Left ventricle myocardium superior (tissue), 1 donor: ENCODE measurements around the gene NHEJ1. TPM values are rescaled to one million over a fixed set of nuclear protein-coding genes. Genes with fewer than 3 reads are reported as not detected.

Source experiments
- ATAC-seq: fragments of 200-7000 bp; cut with Tn5 transposase; one replicate; pipeline ENCODE4 v1.9.1; 2020; ENCODE audit warnings: mild to moderate bottlenecking, moderate library complexity
- DNase-seq: peaks from one replicate; pipeline ENCODE4 v3.0.0-alpha.2; 2020
- intact Hi-C: fragments of 100-400 bp; cut with micrococcal nuclease; formaldehyde crosslinking; loops from one replicate; pipeline ENCODE4 v1.11.0; 2022
- total RNA-seq: library from RNA; stranded (reverse); fragmentation: NEBNext Ultra II Directional; extraction: Animal tissue kit (Norgen Biotek cat#: 25700); gene quantifications from one replicate; pipeline ENCODE4 v1.2.1, GENCODE V29; 2021
- donor health status: DM: no; HTN: yes; CAD: no; lungs with severe emphysema.

NHEJ1 gene
- total RNA-seq, 1 donor from 2014 or later, result 7.0 TPM

- intact Hi-C loops, result no loop called here
- ATAC-seq (no peak), DNase-seq (no peak)
Measured at GRCh38 chr2:219184121-219184520, 23.5 kb upstream of the NHEJ1 start.

- intact Hi-C loops, result no loop called here
- ATAC-seq, result no peak
Measured at GRCh38 chr2:219183151-219183772, 22.6 kb upstream of the NHEJ1 start.

GRCh38 chr2:219182331-219183150 lies 21.9 kb upstream of the NHEJ1 start:
- ATAC-seq, result no peak
- DNase-seq, result no peak
- intact Hi-C loops, result no loop called here

More at GRCh38 chr2:219183151-219183772, 22.6 kb upstream of the NHEJ1 start:
- no peak for DNase-seq

- DNase-seq (no peak), ATAC-seq (no peak)
- intact Hi-C loops, result no loop called here
Measured at GRCh38 chr2:219181531-219181930, 20.9 kb upstream of the NHEJ1 start.

GRCh38 chr2:219180961-219181360 lies 20.3 kb upstream of the NHEJ1 start:
- intact Hi-C loops, result no loop called here
- no peak for ATAC-seq
- no peak for DNase-seq

- no peak for DNase-seq
Measured at GRCh38 chr2:219179601-219180465, 19.2 kb upstream of the NHEJ1 start.

GRCh38 chr2:219178377-219179175 lies 18.0 kb upstream of the NHEJ1 start:
- ATAC-seq (peak; percentile 6), DNase-seq (peak; percentile 80)
- intact Hi-C loops, result no loop called here

More at GRCh38 chr2:219179601-219180465, 19.2 kb upstream of the NHEJ1 start:
- intact Hi-C loops, result no loop called here
- ATAC-seq, result no peak

- intact Hi-C loops, result no loop called here
- peak; percentile 81 for ATAC-seq
Measured at GRCh38 chr2:219177552-219178376, 17.1 kb upstream of the NHEJ1 start, which contains the start of gene RETREG2. TSS of gene RETREG2 (plus strand) at chr2:219178275. CDS start at chr2:219178353, 78 bp downstream.

GRCh38 chr2:219176818-219177551 lies 16.4 kb upstream of the NHEJ1 start, which contains the start of gene CNPPD1:
TSS of gene CNPPD1 (minus strand) at chr2:219176925. CDS start at chr2:219176828, 97 bp downstream.
- ATAC-seq, result peak; percentile 92
- DNase-seq, result peak; percentile 96
- intact Hi-C loops, result no loop called here

More at GRCh38 chr2:219177552-219178376, 17.1 kb upstream of the NHEJ1 start, which contains the start of gene RETREG2:
- DNase-seq, result peak; percentile 92

- intact Hi-C loops, result no loop called here
- peak; percentile 43 for ATAC-seq
- peak; percentile 66 for DNase-seq
Measured at GRCh38 chr2:219175928-219176817, 15.6 kb upstream of the NHEJ1 start.

GRCh38 chr2:219175486-219175885 lies 14.9 kb upstream of the NHEJ1 start:
- no peak for ATAC-seq
- DNase-seq, result no peak
- intact Hi-C loops, result no loop called here

GRCh38 chr2:219174801-219175200 lies 14.2 kb upstream of the NHEJ1 start:
- intact Hi-C loops, result no loop called here
- ATAC-seq (no peak), DNase-seq (no peak)

GRCh38 chr2:219174146-219174545 lies 13.5 kb upstream of the NHEJ1 start:
- intact Hi-C loops, result no loop called here
- ATAC-seq (no peak), DNase-seq (no peak)

- intact Hi-C loops, result no loop called here
- ATAC-seq (no peak), DNase-seq (no peak)
Measured at GRCh38 chr2:219173176-219173575, 12.6 kb upstream of the NHEJ1 start.

- intact Hi-C loops, result no loop called here
- no peak for ATAC-seq
- no peak for DNase-seq
Measured at GRCh38 chr2:219172231-219173154, 11.9 kb upstream of the NHEJ1 start.
